A673 (cell line): ENCODE data around the gene SH3RF1.

Experiments used
- CTCF ChIP-seq: fragments of 300-800, 200-600 bp; sonication (generic); conservative IDR thresholded peaks from 2 replicates; pipeline ENCODE4 v1.5.1; 2017; ENCODE audit warnings: low read depth, mild to moderate bottlenecking, antibody characterized with exemption, low read length, moderate library complexity, mixed read lengths
- EZH2 ChIP-seq: fragments of 200-600 bp; sonication (generic); IDR thresholded peaks from 2 replicates; pipeline ENCODE4 v1.6.1; 2017; ENCODE audit warnings: borderline replicate concordance, low read depth, mild to moderate bottlenecking, mixed read lengths, antibody characterized with exemption, low read length; ENCODE audit not compliant: poor library complexity, severe bottlenecking

GRCh38 chr4:169175476-169175875, 95.3 kb downstream of the SH3RF1 start:
- no peak for TF ChIP-seq CTCF
- TF ChIP-seq EZH2, result no peak
